Midbrain (tissue), 1 donor: Measurements from ENCODE around the gene SRP72.
A peak's percentile ranks its signal among the peaks of the same experiment; 100 is the strongest.
"Not testable (repeated sequence)": the region's sequence is repeated elsewhere in the genome, so short reads cannot be mapped to it uniquely, and the experiment has no call there.

Source experiments
- DNase-seq: peaks from one replicate; lab custom pipeline; 2025; lab: John Stamatoyannopoulos, UW

SRP72 gene, protein sequence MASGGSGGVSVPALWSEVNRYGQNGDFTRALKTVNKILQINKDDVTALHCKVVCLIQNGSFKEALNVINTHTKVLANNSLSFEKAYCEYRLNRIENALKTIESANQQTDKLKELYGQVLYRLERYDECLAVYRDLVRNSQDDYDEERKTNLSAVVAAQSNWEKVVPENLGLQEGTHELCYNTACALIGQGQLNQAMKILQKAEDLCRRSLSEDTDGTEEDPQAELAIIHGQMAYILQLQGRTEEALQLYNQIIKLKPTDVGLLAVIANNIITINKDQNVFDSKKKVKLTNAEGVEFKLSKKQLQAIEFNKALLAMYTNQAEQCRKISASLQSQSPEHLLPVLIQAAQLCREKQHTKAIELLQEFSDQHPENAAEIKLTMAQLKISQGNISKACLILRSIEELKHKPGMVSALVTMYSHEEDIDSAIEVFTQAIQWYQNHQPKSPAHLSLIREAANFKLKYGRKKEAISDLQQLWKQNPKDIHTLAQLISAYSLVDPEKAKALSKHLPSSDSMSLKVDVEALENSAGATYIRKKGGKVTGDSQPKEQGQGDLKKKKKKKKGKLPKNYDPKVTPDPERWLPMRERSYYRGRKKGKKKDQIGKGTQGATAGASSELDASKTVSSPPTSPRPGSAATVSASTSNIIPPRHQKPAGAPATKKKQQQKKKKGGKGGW

DNA sequence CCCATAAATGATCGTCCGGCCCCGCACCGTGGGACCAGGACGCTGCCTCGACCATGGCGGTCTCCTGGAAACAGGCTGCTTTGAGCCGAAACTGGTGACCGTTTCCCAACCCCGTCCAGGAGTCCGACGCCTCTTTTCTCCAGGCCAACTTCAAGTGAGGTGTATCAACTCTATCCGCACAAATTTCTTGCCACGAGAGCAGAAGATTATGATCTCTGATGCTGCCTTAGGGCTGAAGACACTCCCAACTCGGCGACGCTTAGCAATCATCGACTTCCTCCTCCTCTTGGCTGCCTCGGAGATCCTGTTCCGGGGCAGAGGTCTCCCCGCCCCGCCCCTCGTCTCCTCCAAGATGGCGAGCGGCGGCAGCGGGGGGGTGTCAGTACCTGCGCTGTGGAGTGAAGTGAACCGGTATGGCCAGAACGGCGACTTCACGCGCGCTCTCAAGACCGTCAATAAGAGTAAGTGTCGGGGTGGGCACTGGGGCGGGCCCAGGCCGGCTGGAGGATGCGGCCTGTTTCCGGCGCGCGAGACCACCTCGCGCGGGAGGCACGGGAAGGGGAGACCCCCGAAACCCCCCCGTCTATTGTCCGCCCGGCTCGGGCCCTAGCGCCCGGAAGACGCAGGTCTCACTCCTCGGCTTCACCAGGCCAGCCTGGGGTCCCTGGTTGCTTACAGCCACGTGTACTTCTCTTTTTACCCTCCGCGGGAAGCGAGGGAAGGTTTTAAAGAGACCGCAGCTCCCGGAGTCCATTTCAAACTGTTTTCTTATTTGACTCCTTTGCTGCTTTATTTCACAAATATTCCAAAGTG is at the start of gene SRP72:
Gene SRP72 (plus strand): TSS at position 334 of the 813 bp plus-strand sequence. CDS start 19 bp downstream, at position 353.
- DNase-seq = peak; percentile 91

DNA sequence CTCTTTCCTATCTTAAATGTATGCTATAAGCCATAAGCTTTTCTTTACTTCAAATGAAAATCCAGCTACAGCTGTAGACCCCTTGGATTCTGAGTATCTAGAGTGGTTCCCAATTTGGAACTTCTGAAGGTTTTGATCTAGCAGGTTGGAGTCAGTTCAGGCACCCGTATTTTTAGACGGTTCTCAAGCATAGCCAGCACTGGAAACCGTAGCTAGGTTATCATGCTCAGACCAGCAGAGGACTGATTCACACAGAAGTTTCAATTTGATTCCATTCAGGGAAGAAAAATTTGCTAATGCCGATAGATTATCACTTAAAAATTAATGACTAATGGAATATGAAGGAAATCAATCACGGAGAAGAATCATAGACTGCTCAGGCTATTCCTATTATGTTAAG is 43.2 kb upstream of the SRP72 start:
- no peak for DNase-seq

DNA sequence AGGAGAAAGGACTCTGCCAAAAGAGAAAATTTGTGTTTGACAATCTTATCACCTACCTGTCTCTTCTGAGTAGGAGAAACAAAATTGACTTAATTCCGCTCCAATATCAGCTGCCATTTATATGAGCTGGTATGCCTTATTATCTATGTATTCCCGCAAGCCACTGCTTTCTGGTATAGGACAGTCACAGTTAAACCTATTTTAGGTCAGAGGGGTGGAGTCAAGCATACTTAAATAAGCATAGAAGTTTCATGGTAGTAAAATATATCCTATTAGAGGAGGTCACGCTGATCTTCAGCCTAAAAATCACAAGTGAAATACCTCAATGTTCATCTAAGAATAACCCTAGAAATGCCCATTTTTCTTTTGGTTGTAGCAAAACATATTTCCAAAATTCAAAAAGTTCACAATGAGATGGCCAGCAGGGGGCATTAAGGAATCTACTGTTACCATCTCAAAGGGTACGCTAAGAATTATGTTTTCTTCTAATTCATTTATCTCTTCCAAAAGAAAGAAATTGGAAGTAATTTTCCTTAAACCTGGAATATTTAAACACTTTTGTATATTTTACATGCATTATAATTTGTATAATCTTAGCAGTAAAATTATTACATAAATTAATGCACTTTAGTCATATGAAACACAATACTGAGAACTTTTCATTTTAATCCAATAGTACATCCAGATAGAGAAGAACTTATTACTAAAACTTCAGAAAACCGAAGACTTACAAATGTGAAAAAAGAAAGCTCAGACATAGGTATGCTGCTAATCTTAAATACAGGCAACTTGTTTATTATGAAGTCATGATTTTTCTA is 42.5 kb upstream of the SRP72 start:
- DNase-seq = peak; percentile 41

DNA sequence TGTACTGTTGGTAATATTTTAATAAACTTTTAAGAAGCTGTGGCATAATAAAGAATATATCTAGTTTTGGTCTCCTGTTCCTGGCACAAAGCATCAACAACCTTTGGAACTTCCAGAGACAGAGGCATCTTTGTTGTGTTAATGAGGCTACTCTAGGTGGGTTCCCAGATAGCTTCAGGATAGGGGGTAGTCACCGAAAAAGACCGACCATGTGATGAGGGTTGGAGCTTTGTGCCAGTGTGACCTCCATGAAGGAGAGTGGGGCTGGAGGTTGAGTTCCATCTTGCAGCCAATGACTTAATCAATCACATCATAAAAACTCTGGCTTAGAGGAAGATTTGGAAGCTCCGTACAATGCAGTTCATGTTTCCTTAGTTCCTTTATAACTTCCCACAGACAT is 41.9 kb upstream of the SRP72 start:
- DNase-seq = no peak

DNA sequence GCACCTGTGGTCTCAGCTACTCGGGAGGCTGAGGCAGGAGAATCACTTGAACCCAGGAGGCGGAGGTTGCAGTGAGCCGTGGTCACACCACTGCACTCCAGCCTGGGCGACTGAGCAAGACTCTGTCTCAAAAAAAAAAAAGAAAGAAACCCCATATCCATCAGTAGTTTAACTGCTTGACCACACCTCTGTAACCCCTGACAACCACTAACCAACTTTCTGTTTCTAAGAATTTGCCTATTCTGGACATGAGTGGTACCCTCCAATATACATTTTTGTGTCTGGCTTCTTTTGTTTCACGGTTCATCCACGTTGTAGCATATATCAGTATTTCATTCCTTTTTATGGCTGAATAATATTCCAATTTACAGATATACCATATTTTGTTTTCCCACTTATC is 41.1 kb upstream of the SRP72 start:
- DNase-seq = no peak

DNA sequence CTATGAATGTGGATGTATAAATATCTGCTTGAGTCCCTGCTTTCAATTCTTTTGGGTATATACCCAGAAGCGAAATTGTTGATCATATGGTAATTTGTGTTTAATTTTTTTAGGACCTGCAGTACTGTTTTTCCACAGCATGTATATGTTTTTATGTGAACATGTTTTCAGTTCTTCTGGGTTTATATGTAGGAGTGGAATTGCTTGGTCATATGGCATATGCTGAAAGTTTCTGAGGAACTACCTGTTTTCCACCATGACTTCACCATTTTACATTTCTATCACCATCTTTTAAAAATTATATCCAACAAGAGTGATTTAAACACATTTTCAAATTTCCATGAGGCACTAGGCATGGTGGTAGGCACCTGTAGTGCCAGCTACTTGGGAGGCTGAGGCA is 40.2 kb upstream of the SRP72 start:
- no peak for DNase-seq

DNA sequence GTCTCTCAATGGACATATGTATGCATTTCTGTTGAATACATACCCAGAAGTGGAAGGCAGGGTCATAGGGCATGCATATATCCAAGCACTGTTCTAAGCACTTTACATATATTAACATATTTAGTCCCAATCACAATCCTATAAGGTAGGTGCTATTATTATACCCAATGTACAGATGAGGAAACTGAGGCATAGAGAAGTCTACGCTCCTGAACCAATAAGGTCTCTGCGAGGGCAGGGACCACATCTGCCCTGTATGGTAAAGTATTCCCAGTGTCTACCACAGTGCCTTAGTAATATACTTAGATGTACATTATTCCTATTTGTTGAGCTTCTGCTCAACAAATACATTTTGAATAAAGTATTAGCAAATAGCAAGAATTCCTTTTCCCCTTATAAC is 37.2 kb upstream of the SRP72 start:
- no peak for DNase-seq

DNA sequence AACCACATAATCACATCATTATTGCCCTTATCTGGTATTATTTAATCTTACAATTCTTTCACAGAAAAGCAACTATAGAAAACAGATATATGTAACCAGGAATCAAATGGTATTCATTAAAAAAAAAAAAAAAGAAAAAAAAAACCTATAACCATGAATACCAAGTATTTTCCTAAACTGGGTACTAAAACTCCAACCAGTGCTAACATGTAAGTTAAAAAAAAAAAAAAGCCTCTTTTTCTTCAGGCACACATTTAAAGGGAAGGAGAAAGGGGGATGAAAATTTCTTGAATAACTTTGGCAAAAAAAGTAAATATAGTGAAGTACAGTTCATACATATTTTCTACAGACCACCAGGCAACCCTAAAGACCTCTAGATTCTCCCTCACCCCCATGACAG is 34.1 kb upstream of the SRP72 start:
- no peak for DNase-seq

DNA sequence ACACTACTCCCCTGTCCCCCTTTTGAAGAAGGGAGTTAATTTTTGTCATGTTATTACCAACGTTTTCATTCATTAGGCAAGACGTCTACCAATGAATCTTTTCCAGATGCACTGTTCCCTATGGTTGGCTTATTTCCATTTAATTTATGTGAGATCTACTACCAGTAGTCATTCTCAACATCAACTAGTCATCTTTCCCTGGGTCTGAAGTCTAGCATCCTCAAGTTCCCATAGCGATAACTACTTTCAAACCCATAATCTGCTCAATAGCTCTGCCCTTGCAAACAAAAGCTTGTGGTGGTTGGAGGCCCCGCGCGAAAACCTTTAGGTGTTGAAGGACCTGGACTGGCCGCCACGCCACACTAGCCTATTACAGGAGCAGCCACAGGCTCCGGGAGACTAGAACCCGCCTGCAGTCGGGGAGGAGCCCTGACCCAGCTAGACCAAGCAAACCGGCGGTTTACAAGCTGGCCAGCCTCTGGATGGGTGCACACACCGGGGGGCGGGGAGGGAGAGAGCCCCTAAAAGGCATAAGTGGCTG is 32.7 kb upstream of the SRP72 start:
- no peak for DNase-seq

DNA sequence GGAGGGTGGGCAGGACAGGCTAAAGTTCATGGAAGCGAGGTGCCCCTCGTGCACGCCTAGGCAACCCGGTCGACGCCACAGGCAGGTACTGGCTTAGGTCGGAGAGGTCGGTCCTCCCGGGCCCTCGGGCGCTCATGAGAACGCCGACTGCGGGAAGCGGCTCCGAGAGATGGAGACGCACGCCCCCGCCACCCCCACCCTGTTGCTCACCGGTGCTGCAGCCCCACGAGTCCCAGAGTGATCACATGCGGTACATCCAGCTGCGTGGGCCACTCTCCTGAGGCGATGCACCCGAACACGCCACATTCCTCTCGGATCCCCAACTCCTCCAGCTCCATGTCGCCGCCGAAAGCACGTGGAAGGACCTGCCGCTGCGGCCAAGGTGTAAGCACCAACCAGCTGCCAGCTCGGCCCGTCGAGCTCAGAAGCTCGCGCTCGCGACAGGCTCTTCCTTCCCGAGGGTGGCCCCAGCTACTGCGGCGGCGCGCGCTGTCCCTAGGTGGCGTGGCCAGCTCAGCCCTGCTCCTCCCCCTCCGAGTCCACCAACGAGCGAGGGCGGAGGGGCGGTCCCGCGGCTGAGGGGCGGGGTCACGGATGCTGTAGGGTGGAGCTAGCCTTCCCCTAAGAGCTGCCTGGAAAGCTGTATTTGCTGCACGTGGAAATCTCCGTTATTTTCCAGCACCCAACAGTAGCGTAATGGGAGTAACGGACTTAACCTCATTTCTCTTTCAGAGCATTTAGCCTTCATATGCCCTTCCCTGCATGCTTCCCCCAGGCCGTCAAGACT is 32.1 kb upstream of the SRP72 start, which contains the start of gene PPAT:
Gene PPAT (minus strand): TSS at position 476 of the 787 bp plus-strand sequence. CDS start 138 bp downstream, at position 338.
- peak; percentile 97 for DNase-seq

DNA sequence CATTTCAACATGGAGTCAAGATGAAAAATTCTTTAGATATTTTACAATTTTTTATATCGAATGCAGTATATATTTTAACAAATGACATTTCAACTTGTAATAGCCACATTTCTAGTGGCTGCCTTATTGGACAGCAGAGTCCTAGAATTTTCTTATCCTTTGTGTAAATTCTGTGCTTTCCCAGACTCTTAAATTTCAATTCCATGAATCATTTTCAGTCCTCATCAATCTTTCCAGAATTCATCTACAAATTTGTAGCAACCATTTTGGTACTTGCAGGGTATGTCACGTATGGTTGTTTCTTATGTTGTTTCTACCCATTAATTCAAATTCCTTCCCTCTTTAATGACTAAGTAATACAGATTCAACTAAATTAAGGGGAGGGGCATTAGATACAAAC is 28.7 kb upstream of the SRP72 start:
- DNase-seq = no peak

DNA sequence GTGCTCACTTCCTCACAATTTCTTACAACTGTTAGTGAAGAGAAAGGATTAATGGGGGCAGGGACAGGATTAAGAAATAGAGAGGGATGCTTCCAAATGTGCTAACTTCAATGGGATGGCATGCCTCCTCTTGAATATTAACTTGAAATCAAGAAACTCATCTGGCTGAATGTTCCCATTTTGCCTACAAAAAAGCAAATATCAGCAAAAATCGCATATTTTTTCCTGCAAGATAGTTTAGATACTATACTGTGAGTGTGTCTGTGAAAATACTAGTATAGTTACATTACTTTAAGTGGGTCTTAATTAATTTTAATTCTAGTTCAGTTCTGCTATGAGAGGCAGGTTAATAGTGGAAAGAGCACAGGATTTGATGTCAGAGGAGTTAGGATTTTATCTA is 26.4 kb upstream of the SRP72 start:
- no peak for DNase-seq

DNA sequence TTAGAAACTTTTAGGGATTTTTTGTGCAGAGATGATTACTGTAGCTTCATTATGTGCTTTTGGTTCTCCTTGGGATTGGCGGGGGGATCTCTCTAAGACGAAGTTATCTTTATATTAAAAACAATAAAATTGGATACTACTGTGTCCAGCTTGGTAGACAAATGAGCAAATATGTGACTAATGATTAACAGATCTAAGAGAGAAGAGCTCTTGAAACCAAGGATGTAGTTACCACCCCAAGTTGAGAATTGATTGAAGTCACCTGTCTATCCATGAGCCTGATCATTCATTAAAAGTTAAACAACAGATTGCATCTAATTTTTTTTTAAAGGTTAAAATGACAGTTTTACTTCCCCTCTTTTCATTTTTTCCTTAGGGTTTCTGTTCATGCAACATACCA is 22.7 kb upstream of the SRP72 start:
- DNase-seq = no peak

DNA sequence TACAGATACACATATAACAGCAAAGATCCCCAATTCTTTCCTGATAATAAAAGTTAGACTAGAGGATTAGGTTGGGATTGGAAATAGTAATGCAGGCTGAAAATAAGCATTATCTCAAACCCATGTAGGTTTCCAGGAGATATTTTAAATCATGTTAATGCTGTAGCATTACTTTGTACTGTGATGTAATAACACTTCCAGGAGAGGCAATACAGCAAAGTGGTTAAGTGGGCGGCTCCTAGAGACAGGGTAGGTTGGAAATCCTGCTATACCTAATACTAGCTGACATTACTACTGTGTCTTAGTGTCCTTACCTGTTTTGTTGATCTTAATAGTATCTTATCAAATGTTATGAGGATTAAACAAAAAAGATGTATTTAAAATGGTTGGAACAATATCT is 21.7 kb upstream of the SRP72 start:
- no peak for DNase-seq

DNA sequence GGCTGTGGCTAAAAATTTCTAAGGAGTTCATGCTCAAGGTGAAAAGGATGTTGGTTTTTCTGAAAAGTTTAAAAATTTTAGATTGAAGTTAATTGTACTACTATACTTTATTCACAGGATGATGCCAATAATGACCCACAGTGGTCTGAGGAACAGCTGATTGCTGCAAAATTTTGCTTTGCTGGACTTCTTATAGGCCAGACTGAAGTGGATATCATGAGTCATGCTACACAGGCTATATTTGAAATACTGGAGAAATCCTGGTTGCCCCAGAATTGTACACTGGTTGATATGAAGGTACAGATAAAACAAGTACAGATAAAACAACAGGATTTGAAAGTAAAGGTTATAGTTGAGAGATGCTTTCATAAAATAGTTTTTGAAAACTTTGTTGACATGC is 19.1 kb upstream of the SRP72 start:
- no peak for DNase-seq

DNA sequence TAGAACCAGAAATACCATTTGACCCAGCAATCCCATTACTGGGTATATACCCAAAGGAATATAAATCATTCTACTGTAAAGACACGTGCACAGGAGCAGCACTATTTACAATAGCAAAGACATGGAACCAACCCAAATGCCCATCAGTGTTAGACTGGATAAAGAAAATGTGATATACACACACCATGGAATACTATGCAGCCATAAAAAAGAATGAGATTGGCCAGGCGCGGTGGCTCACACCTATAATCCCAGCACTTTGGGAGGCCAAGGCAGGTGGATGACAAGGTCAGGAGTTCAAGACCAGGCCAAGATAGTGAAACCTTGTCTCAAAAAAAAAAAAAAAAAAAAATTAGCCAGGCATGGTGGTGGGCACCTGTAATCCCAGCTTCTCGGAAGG is 17.9 kb upstream of the SRP72 start:
- not testable (repeated sequence) for DNase-seq

DNA sequence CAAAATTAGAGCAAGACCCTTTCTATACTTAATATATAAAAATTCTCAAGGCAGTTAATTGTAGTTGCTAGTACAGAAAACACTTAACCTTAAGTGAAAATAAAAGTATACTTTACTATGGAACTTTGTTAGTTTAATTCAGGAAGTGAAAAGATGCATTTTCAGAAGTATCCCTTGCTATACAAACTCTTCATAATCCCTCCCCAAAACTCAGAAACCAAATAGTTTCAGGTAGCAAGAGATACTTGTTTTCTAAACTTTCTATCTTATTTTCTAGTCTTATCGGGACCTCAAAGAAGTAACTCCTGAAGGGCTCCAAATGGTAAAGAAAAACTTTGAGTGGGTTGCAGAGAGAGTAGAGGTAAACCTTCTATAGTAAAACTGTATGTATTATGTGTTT is 17.1 kb upstream of the SRP72 start:
- no peak for DNase-seq

DNA sequence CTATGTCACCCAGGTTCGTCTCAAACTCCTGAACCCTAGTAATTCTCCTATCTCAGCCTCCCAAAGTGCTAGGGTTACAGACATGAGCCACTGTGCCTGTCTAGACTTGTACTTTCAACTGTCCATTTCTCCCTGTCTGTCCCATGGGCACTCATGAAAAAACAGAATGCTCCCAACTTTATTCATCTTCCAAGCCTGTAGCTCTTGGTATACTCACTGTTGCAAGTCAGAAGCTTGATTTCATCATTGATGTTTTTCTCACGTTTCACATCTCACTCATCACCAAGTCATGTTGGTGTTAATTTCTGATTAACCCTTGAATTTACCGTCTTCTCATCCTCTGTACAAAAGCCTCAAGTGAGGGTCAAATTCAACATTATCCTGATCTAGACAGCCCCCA is 7.3 kb upstream of the SRP72 start:
- DNase-seq = no peak

DNA sequence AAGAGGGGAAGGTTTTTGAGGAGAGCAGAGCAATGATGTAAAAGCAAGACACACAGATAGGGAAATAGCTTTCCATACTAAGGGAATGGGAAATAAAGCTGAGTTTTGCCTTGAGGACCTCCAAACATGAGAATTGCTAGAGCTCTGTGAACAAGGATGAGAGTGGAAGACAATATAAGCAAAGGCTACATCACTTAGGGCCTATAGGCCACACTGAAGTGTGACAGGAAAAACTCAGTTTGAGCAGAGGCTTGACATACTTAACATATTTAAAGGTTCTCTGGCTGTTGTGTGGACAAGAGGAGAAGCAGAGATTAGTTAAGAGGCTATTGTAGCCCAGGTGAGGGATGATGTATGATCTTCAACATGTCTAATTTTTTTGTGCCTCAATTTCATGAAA is 5.3 kb upstream of the SRP72 start:
- DNase-seq = no peak

DNA sequence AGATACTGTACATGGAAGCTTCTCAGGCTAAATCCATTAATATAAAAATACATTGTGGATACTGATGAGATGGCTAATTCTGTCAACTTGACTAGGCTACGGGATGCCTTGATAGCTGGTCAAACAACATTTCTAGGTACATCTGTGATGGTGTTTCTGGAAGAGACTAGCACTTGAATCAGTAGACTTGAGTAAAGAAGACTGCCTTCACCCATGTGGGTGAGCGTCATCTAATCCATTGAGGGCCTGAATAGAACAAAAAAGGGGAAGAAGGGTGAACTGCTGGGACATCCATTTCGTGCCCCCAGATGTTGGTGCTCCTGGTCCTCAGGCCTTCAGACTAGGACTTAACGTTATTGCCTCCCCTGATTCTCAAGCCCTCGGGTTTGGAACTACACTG is 3.7 kb upstream of the SRP72 start:
- DNase-seq = no peak

DNA sequence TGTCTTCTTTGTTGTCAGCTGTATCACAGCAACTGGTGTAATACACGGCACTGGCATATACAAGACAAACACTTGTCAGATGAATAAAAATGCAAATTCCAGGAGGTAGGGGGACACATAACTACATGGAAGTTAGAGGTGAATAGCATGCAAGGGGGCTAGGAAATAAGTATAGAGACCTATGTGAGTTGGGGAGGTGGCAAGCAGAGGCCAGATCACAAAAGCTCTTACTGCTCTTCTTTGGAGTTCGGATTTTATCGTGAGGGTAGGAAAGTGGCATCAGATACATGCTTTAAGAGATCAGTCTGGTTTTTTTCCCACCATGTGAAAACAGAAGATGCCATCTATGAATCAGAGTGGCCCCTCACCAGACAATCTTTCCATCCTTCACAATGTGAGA is 2.8 kb upstream of the SRP72 start:
- no peak for DNase-seq
